Measurements from ENCODE around the gene ZBTB20. TPM values are rescaled to one million over a fixed set of nuclear protein-coding genes. Genes with fewer than 3 reads are reported as not detected.
A peak's percentile ranks its signal among the peaks of the same experiment; 100 is the strongest.

The ZBTB20 gene
- total RNA-seq, 1 donor from 2014 or later, result 30.4 TPM

GRCh38 chr3:114451051-114451451 lies 696.0 kb downstream of the ZBTB20 start:
- no peak for DNase-seq (ENCODE audit: low spot score in 2 of 2, unreplicated experiment in 2 of 2)
- H3K9me3 Mint-ChIP-seq, result no peaks in the 10 kb centered on the region
- H3K27ac Mint-ChIP-seq, result peak overlapping the region; percentile 68
- H3K27me3 Mint-ChIP-seq (ENCODE audit: low read depth), result peaks cover 8% of the 10 kb centered on the region
- H3K4me3 Mint-ChIP-seq, result no peak overlapping the region
- TF ChIP-seq, protein P1, sequence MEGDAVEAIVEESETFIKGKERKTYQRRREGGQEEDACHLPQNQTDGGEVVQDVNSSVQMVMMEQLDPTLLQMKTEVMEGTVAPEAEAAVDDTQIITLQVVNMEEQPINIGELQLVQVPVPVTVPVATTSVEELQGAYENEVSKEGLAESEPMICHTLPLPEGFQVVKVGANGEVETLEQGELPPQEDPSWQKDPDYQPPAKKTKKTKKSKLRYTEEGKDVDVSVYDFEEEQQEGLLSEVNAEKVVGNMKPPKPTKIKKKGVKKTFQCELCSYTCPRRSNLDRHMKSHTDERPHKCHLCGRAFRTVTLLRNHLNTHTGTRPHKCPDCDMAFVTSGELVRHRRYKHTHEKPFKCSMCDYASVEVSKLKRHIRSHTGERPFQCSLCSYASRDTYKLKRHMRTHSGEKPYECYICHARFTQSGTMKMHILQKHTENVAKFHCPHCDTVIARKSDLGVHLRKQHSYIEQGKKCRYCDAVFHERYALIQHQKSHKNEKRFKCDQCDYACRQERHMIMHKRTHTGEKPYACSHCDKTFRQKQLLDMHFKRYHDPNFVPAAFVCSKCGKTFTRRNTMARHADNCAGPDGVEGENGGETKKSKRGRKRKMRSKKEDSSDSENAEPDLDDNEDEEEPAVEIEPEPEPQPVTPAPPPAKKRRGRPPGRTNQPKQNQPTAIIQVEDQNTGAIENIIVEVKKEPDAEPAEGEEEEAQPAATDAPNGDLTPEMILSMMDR (IDR thresholded peaks at IDR 0.05; ENCODE audit: unreplicated experiment), result no peak
- H3K4me1 Mint-ChIP-seq, result peaks cover 44% of the 10 kb centered on the region
- no peaks in the 10 kb centered on the region for H3K36me3 Mint-ChIP-seq

DNA sequence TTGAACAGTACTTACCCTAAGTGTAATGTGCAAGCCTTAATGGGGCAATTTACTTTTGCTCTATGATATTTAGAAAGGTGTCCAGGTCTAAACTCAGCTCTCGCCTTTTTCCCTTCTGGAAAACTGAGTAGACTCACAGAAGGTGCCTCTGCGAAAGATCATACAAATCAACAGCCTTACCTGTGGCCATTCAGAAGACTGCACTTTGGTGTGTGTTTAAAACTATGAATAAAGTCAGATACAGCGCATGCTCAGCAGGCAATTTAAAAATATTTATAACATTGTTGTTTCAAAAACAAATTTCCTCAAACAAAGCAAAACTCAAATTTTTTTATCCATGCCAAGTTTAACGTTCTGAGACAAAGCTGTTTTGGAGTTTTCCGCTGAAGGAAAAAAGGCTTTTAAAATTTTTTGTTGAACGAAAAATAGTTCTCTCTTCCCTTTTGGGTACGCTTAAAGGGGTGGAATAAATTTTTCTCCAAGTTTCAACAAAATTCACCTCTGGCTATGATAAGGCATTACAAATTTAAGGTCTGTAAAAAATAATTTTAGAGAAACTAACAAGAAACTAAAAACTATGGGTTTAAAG lies 697.0 kb downstream of the ZBTB20 start:
- Mint-ChIP-seq H3K27me3 (ENCODE audit: low read depth) (peaks cover 8% of the 10 kb centered on the region), H3K4me1 (peaks cover 44% of the 10 kb centered on the region), H3K36me3 (no peaks in the 10 kb centered on the region), H3K9me3 (no peaks in the 10 kb centered on the region), H3K27ac (no peak overlapping the region), H3K4me3 (no peak overlapping the region)
- TF ChIP-seq, protein P1 (IDR thresholded peaks at IDR 0.05; ENCODE audit: unreplicated experiment), result no peak
- DNase-seq (ENCODE audit: low spot score in 2 of 2, unreplicated experiment in 2 of 2), result no peak

DNA sequence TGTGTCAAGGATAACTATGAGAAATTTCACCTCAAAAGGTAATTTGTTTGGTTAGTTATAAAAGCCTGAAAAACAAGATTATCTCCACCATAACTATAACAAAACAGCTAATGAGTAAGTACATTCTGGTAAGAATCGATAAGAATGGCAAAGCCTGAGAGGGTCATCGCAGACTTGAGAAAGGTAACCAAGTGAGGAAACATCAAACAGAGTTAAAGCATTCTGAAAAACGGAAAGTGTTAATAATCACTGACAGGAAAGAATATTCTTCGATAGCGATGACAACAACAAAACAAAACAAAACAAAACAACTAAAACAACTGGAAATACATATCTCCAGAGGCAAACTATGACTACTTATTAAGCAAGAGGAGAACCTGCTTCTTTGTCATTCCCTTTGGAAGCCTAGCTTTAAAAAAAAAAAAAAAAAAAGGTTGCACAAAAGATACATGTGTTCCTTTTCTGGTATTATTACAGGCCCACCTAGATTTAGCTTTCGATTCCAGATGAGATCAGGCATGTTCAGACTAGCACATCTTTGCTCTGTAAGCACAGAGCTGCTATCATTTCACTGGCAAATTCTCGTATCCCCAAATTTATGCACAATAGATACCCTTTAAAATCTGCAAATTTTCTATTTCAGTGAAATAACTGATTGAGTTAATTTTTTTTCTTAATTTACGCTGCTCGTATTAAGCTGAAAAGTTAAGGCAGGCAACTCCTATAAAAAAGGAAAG lies 697.6 kb downstream of the ZBTB20 start:
- no peaks in the 10 kb centered on the region for H3K9me3 Mint-ChIP-seq
- no peaks in the 10 kb centered on the region for H3K36me3 Mint-ChIP-seq
- H3K4me3 Mint-ChIP-seq, result no peak overlapping the region
- peak overlapping the region; percentile 35 for H3K27ac Mint-ChIP-seq
- no peak for DNase-seq (ENCODE audit: low spot score in 2 of 2, unreplicated experiment in 2 of 2)
- peaks cover 8% of the 10 kb centered on the region for H3K27me3 Mint-ChIP-seq (ENCODE audit: low read depth)
- peaks cover 44% of the 10 kb centered on the region for H3K4me1 Mint-ChIP-seq
- TF ChIP-seq, protein P1 (IDR thresholded peaks at IDR 0.05; ENCODE audit: unreplicated experiment), result no peak

GRCh38 chr3:114447950-114448479 lies 699.1 kb downstream of the ZBTB20 start:
- no peak for DNase-seq (ENCODE audit: low spot score in 2 of 2, unreplicated experiment in 2 of 2)
- TF ChIP-seq, protein P1 (IDR thresholded peaks at IDR 0.05; ENCODE audit: unreplicated experiment), result no peak
- no peaks in the 10 kb centered on the region for H3K36me3 Mint-ChIP-seq
- peaks cover 39% of the 10 kb centered on the region for H3K4me1 Mint-ChIP-seq
- no peak overlapping the region for H3K4me3 Mint-ChIP-seq
- peaks cover 7% of the 10 kb centered on the region for H3K27me3 Mint-ChIP-seq (ENCODE audit: low read depth)
- H3K9me3 Mint-ChIP-seq, result no peaks in the 10 kb centered on the region
- no peak overlapping the region for H3K27ac Mint-ChIP-seq

DNA sequence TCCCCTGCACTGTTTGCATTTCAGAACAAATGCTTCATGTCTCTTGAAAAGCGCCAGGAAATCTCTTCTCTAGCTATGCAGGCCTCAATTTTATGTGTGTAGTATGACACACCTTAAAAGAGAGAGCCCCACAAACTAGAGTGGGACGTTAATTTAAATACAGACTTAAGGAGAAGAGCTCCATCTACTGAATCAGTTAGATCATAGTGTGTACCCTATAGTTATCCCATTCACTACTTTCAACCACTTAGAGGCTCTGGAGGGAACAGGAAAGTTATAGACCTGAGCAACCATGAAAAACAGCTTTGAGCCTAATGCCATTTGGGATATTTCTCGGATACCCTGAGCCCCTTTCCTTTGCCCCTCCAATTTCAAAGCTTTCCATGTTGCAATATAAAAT lies 699.5 kb downstream of the ZBTB20 start:
- Mint-ChIP-seq H3K9me3 (no peaks in the 10 kb centered on the region), H3K27ac (no peak overlapping the region), H3K4me1 (peaks cover 38% of the 10 kb centered on the region), H3K4me3 (no peak overlapping the region), H3K36me3 (no peaks in the 10 kb centered on the region), H3K27me3 (ENCODE audit: low read depth) (peaks cover 6% of the 10 kb centered on the region)
- no peak for DNase-seq (ENCODE audit: low spot score in 2 of 2, unreplicated experiment in 2 of 2)
- TF ChIP-seq, protein P1 (IDR thresholded peaks at IDR 0.05; ENCODE audit: unreplicated experiment), result no peak

Measured in mesothelial cell of epicardium (in vitro differentiated cells).